Islet precursor cell (in vitro differentiated cells): ENCODE results near the gene MAEA.
A peak's percentile ranks its signal among the peaks of the same experiment; 100 is the strongest.

Experiments
- DNase-seq: peaks from one replicate; pipeline ENCODE4 v3.0.0-alpha.2; 2018

MAEA gene

DNA sequence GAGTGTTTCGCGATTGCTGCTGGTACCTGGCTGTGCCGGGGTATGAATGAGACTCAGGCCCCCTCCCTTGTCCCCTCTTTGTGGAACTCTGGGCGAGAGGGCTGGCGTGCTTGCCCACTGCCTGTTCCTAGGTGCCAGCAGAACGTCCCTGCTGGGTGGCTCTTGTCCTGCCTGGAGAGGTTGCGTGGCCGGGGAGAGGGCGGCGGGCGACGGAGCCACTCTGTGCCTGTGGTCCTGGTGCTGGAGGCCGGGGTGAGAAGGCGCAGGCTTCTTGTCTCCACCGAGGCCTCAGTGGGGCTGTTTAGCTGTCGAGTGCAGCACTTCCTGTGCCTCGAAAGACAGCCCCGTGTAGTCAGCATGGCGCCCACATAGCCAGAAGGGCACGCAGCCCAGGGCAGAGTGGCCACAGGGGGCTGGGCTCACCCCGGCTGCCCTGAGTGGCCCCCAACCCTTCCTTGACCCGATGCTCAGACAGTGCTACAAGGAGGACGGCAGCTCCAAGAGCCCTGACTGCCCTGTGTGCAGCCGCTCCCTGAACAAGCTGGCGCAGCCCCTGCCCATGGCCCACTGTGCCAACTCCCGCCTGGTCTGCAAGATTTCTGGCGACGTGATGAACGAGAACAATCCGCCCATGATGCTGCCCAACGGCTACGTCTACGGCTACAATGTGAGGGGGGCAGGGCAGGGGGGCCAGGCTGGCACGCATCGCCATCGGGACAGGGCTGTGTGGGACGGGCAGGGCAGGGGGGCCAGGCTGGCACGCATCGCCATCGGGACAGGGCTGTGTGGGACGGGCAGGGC, 48.5 kb downstream of the MAEA start:
- DNase-seq, result no peak

DNA sequence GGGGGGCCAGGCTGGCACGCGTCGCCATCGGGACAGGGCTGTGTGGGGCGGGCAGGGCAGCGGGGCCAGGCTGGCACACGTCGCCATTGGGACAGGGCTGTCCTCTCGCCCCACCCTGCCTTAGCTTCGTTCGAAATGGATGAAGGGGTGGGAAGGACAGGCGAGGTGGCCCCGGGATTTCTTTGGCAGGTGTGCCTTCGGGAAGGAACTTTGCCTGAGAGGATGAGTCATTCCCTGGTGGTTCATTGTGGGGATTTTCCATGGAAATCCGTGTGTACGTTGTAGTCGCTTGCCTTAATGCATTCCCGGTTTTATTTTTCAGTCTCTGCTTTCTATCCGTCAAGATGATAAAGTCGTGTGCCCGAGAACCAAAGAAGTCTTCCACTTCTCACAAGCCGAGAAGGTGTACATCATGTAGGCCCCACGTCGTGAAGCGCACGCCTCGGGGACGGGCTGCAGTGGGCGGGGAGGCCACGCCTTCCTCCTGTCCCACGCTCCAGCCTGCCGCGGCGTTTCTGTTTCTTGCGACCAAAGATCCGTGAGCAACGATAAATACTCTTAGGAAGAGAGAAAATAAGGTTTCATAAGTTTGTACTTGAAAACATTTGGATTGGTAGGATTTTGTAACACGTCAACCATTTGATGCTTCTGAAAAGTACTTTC, 49.2 kb downstream of the MAEA start:
- DNase-seq, result no peak

DNA sequence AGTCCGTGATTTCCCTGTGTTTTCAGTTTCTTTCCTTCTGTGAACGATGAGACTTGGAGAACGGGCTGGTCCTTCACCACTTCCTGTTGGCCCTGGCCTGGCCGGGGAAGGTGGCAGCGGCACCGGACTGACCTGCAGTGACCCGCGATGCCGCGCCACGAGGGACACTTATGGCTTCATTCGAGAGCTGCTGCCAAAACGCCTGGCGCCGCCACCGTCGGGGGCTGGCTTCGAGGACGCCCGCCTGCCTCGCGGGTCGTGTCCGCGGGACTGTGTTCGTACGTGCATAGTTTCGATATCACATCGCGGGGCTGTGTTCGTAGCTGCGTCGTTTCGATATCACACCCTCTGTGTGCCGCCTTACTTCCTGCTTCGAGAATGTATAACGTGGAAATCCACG, 49.8 kb downstream of the MAEA start:
- no peak for DNase-seq

DNA sequence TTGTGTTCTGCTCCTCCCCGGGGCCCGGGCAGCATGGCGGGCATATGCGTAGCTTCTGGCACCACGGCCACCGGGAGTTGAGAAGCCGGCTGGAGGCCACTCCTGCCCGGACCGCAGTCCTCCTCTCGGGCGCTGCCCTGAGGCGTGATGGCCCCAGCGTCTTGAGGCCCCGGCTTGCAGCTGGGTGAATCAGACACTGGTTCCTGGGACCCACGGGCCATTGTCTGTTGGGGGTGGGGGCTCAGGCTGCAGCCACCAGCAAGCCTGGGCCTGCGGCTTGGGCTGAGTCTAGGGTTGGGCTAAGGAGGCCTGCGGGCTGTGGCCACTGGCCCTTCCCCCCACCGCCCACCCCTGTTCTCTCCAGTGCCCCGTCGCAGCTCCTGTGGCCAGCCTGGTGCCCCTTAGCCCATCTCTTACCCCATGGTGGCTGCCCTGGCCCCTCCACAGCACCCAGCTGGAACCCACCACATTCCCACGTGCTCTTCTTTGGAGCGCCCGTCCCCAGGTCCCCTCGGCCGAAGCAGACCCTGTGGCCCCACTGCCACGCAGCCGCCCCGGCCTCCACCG, 50.6 kb downstream of the MAEA start:
- DNase-seq, result no peak

GRCh38 chr4:1340861-1341260, 51.2 kb downstream of the MAEA start:
- DNase-seq, result no peak

- no peak for DNase-seq
Observed at GRCh38 chr4:1342003-1342402, 52.3 kb downstream of the MAEA start.

GRCh38 chr4:1344696-1345095, 55.0 kb downstream of the MAEA start:
- DNase-seq, result no peak

DNA sequence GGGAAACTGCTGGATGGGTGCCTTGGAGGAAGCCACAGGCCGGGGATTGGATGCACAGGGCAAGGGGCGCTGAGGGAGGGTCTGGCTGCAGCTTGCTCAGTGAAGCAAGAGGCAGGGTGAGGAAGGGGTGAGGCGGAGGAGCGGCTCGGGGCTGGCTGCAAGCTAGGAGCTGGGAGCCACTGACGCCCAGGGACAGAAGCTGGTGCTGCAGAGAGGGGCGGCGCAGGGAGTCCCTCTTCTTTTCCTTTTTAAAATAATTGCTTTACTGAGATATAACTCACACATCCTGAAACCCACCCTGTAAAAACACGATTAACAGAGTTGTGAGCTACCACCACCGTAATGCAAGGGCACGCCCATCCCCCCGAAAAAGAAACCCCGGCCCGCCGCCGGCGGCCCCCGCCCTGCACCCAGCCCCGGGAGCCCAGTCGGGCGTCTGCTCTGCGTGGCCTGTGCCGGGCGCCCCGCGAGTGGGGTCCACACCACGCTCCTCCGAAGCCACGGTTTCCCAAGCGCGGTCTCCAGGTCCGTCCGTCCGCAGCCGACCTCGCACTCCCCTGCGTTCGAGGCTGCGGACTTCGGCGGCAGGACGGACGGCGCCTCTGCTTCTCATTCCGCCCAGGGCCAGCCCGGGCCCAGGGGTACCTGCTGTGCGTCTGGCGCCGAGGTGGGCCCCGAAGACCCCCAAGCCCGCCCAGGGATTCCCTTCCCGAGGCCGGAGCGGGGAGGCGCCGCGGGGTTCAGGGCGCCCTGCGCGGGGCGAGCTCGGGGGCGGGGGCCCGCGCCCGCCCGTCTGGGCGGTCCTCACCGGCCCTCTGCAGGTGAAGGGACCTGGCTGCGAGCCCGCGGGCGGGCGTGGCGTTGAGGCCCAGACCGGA, 56.5 kb downstream of the MAEA start:
- DNase-seq, result peak; percentile 91

- DNase-seq, result peak; percentile 100
Observed at GRCh38 chr4:1346781-1347409, 57.2 kb downstream of the MAEA start, which contains the start of gene UVSSA. Gene UVSSA, plus strand, starts transcription at chr4:1347208. Its CDS starts 884 bp downstream, at chr4:1348092.

GRCh38 chr4:1347410-1347864, 57.7 kb downstream of the MAEA start:
- DNase-seq, result peak; percentile 86

GRCh38 chr4:1348014-1348513, 58.4 kb downstream of the MAEA start:
- no peak for DNase-seq

- DNase-seq, result no peak
Observed at GRCh38 chr4:1348746-1349145, 59.1 kb downstream of the MAEA start.

DNA sequence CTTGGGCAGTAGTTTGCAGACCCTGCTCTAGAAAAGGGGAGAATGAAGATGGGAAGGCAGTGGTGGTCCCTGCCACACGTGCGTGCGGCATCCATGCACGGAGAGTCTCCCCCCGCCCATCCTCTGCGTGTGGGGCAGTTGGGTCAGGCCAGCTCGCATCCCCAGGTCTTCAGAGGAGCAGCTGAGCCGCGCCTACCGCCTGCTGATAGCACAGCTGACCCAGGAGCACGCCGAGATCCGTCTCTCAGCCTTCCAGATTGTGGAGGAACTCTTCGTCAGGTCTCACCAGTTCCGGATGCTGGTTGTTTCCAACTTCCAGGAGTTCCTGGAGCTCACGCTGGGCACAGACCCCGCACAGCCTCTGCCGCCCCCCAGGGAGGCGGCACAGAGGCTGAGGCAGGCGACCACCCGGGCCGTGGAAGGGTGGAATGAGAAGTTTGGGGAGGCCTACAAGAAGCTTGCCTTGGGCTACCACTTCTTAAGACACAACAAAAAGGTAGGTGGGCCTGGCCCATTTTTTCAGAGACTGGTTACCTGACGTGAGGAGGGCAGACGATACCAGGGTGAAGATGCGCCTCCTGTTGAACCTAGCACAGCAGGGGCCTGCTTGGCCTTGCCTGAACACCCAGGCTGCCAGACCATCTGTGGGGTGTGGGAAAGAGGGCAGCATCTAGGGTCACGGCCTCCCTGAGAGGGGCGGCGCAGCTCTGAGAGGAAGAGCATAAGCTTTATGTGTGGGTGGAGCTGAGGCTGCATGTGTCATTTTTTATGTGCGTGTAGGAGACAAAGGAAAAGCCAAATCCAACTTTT, 59.9 kb downstream of the MAEA start:
- DNase-seq, result no peak

GRCh38 chr4:1350169-1350520, 60.5 kb downstream of the MAEA start:
- no peak for DNase-seq

GRCh38 chr4:1351854-1352566, 62.3 kb downstream of the MAEA start:
- peak; percentile 88 for DNase-seq

DNA sequence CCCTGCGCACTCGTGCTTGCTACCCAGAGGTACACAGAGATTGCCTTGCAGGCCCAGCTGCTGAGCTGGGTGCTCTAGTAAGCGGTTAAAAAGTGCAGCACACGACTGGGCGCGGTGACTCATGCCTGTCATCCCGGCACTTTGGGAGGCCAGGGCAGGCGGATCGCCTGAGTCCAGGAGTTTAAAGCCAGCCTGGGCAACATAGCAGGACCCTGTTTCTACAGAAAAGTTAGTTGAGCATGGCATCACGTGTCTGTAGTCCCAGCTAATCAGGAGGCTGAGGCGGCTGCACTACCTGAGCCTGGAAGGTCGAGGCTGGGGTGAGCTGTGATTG, 62.8 kb downstream of the MAEA start:
- DNase-seq, result no peak

GRCh38 chr4:1353186-1354055, 63.7 kb downstream of the MAEA start:
- no peak for DNase-seq

DNA sequence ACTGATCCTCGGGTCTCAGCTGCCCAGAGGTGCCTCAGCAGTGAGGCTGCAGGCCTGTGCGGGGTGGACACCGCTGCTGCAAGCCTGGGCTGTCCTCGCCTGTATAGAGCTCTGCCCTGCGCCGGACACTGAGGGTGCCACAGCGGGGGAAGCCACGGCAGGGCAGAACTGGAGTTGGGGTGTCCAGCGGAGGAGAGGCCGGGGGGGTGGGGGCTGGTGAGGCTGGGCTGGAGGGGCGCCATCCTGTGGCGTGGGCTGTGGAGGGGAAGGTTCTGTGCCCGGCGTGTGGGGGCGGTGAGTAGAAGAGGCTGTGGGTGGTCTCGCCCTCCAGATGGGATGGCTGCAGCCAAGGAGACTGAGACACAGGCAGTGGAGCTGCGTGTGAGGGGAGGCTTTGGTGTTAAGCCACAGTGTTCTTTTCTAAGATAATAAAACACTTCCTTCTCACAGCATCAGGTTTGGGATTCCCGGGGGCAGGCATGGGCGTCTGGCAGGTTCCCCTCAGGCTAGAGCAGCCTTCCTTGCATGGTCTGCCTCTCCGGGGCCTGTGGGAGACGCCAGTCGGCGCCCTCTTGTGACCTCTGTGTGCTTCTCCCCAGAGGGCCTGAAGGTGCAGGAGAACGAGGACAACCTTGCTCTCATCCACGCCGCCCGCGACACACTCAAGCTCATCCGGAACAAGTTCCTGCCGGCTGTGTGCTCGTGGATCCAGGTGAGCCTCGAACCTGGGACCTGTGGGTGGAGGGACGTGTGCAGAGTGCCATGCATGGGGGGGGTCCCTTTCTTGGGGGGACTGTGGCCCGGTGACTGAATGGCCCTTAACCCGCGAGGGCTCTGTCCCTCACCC, 64.7 kb downstream of the MAEA start:
- peak; percentile 71 for DNase-seq

DNA sequence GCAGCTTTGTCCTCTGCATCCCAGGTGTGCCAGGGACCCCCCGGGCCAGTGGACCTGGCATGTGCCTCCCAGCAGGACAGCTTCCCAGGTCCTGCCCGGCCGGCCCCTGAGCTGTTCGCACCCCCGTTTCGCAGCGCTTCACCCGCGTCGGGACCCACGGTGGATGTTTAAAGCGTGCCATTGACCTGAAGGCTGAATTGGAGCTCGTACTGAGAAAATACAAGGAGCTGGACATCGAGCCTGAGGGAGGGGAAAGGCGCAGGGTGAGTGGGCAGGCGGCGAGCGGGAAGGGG, 65.2 kb downstream of the MAEA start:
- no peak for DNase-seq
